ENCODE data around the gene NEK5.

NEK5 gene

DNA sequence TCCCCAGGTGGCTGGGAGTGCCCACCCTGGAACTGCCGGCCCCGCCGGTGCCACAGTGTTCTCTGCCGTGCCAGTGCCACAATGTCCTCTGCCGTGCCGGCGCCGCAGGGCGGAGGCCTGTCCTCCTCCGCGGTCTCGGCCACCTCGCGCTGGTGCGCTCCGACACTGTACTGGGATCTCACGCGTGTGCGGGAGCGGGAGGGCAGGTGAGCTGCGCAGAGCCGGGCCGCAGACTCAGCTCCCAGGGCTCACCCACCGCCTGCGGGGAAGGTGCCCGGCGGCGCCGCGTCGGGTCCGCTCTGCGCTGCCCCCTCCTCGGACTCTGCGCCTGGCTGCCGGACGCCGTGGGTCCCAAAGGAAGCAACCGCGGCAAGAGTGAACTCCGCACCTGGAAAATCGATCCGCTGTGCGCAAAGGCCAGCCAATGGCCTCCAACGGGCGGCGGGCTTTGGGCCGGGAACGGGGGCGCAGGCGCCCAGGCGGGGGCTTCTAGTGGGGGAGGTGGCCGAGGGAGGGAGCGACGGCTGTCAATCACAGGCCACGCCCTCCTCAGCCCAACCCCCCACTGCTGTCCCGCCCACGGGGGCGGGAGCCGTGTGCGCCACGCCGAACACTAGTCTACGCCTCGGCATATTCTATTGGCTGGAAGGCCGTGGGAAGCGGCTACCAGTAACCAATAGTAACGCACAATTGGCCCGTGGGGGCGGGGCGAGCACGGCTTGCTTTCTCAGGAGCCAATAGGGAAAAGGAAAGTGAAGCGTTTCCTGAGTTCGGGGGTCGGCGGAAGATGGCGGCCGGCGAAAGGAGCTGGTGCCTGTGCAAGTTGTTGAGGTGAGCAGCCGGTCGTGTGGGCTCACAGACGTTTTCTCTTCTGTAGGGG is 117.0 kb downstream of the NEK5 start, which contains the start of gene ALG11:
Gene ALG11, plus strand, starts transcription at position 767 of the 880 bp plus-strand sequence. Its CDS starts 21 bp downstream, at position 788.
- peak; percentile 100 for DNase-seq (ENCODE audit: low read depth)

DNA sequence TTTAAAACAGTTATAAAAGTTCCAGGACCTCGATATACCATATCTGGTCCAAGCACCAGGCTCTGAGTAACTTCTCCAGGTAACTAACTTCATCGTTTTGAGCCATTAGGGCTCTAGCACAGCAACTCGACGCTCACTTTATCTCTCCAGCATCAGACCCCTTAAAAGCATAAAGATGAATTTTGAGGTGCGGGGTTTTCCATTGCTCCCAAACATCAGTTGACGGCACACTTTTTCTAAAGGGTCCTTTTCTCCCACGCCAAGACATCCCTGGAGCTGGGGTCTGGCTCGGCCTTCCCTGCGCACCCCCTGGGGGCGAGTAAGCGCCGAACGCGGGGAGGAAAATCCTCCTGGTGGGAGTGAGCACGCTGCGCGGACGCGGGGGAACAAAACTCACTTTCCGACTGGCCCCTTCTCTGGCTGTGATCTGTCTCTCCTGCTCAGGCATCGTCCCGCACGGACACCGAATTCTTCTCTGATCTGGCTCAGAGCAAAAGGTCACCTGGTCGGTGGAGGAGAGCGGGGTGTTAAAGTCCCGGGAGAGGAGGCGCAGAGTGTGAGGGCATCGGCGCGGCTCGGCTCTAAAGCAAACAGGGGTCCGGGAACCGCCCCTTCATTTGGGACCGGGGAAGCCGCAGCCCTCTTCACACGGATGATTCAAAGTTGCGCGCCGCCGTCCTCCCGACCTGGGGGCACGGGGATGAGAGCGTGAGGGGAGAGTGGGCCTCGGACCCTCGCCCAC is 117.8 kb downstream of the NEK5 start, which contains the start of gene ATP7B:
Gene ATP7B, minus strand, starts transcription at position 561 of the 742 bp plus-strand sequence. Its CDS starts 113 bp downstream, at position 448.
- peak; percentile 1 for DNase-seq (ENCODE audit: low read depth)

DNA sequence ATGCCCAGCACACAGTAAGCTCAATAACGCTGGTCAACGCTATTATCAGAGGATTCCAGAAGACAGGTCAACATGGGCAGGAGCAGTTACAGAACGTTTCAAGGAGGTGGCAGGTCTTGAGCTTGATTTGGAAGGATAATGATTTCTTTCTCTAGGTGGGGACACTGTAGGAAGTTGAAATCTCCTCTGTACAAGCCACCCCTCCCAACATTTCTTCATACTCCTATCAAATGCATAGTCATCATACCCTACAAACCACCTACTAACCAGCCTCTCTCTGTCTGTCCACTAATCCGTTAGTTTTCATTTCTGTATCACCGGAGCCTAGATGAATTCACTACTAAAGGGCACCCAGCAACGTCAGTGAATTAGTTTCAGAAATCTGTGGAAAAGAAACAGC is 118.9 kb downstream of the NEK5 start:
- no peak for DNase-seq (ENCODE audit: low read depth)

DNA sequence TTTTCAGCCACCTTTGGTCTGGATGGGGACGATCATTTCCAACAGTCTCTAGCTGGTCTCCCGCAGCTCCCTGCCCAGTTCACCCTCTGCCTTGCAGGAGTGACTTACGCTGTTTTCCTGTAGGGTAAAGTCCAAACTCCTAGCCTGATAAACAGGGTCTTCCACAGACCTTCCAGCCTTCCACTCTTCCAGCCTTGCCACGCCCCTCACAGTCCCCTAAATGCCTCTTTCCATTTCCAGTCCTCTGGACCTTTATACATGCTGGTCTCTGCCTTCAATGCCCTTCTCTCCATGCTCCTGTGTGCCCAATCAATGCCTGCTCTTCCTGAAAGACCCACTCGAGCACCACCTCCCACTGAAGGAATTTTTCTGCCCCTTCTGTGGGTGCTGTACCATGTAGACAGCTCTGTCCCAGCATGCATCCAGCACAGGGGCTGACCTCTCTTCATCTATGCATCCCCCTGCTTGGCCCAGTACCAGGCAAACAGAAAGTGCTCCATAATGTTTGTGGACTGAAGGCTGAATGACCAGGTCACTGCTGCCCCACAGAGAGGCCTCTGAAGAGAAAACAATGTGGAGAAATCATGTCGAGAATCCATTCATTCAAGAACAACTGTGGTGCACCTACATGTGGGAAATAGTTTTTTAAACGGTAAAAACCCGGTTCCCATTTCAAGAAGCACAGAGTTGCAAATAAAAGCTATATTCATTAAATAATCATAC is 122.2 kb downstream of the NEK5 start:
- no peak for DNase-seq (ENCODE audit: low read depth)

DNA sequence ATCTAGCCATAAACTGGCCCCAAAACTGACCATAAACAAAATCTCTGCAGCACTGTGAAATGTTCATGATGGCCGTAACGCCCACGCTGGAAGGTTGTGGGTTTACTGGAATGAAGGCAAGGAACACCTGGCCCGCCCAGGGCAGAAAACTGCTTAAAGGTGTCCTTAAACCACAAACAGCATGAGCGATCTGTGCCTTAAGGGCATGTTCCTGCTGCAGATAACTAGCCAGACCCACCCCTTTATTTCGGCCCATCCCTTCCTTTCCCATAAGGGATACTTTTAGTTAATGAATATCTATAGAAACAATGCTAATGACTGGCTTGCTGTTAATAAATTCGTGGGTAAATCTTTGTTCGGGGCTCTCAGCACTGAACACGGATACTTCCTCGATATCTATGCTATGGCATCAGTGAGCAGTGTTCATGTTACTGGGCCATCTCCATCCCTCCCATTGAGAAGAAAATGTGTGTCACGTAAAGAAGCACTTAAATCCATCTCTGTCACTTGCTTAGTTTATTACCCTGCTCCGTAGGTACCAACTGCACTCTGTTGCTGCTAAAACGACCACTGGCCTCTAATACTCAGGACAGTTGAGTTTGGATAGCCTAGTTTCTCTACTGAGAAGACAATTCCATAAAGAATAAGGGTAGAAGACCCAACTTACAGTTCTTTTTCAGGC is 122.9 kb downstream of the NEK5 start:
- no peak for DNase-seq (ENCODE audit: low read depth)

- DNase-seq (ENCODE audit: low read depth): no peak
Measured at GRCh38 chr13:52004511-52005170, 124.2 kb downstream of the NEK5 start.

DNA sequence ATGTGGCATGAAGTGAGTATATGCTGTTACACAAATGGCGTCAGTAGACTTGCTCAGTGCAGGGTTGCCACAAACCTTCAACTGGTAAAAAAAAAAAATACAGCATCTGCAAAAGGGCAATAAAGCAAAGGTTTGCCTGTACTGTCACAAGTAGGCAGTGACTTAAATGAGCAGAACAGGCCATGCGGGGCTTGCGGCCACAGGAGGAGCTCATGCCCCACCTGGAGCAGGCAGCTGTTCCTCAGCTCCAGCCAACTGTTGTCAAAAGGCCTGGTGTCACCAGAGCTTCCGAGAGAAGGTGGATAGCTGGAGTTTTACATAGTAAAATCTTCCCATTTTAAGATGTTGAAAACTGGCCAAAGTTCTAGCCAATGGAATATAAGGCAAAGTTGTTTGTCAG is 125.3 kb downstream of the NEK5 start:
- no peak for DNase-seq (ENCODE audit: low read depth)

GRCh38 chr13:52002361-52002760 is 126.5 kb downstream of the NEK5 start:
- no peak for DNase-seq (ENCODE audit: low read depth)

- DNase-seq (ENCODE audit: low read depth): no peak
Measured at GRCh38 chr13:52001120-52001731, 127.6 kb downstream of the NEK5 start.

DNA sequence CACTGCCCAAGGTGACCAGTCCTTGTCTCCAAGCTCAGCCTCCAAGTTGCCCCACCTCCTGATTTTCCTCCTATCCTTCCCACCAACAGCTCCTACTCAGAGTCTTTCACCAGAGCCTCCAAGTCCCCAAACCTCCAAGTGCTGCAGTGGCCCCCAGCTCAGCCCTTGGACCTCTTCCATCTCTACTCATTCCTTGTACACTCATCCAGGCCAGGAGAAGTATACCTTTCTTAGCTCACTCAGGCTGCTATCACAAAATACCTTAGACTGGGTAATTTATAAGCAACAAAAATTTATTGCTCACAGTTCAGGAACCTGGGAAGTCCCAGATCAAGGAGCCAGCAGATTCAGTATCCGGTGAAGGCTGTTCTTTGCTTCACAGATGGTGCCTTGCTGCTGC is 129.0 kb downstream of the NEK5 start:
- no peak for DNase-seq (ENCODE audit: low read depth)

- no peak for DNase-seq (ENCODE audit: low read depth)
Measured at GRCh38 chr13:51999510-51999911, 129.4 kb downstream of the NEK5 start.

DNA sequence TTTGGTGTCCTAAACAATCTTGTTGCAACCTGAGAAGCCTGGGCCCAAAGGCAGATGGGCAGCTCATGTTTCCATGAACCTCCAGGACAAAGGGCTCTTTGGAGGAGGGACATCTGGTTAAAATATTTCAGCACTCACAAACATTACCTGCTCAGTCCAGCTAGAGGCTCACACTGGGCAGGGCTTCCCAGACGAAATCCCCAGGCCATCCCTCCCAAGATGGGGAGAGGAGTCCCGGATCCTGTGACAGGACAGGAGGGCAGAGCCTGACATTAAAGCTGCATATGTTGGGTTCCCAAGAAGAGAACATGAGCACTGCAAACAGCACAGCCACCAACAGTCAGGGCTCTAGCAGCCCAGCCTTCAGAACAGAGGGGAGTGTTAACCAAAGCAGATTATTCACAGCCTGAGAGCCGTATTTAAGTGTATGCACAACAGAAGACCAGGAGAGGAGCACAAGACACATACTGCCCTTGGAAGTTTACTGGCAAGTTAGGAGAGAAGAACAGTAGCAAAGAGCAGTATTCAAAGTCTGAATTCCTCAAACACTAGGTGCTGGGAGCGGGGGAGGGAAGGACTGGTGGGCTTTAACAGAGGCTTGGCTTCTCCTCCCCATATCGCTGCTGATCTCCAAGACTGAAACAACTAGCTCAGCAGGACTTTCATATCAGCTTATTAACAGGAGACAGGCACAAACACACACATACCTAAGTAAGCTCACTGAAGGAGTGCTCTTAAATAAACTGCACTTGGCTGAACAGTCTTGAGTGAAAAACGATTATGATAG is 130.0 kb downstream of the NEK5 start:
- no peak for DNase-seq (ENCODE audit: low read depth)

DNA sequence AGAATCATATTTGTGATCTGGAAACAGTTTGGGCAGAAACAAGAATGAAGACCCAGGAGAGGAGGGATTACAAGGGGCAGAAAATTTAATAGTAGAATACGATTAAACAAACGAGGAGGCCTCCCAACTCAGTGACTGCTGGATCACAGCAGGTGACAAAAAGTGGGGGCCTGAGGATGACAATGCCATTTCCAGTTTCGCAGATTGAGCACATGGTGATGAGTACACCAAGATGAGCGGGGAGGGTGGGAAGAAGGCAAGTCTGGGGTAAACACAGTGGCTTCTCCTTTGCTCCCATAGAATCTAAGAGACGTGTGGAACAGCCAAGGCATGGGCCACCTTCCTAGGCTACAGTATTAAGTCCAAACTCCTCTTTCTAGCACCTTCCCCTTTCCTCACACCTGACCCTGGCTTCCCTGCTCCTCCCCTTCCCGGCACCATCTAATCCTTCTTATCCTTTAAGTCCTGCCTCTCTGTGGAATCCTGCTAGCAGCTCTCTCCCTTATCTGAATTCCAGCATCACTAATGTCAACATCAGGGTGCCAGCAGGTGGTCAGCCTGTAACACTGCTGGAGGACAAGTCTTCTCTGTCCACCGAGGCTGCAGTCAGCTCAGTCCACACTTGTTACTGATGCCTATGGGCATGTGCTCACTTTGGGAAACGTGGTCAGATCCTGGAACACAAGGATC is 131.1 kb downstream of the NEK5 start:
- no peak for DNase-seq (ENCODE audit: low read depth)

DNA sequence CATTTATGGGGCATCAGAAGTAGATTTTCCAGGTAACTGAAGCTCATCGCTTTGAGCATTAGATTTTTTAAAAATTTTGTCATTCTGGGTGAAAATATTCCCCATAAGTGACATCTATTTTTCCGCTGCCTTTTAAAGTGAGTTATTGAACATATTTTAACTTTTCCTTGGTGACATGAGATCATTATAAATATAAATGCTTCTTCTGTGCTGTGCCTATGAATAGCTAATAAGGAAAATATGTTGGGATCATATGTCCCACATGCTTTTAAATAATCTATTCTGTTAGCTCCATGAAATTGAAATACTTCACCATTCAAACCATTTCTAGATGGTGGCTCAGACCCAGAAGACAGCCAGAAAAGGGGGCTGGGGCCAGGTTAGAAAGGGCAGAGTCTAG is 131.7 kb downstream of the NEK5 start:
- DNase-seq (ENCODE audit: low read depth): no peak

GRCh38 chr13:51996641-51997040 is 132.2 kb downstream of the NEK5 start:
- no peak for DNase-seq (ENCODE audit: low read depth)

GRCh38 chr13:51995677-51996551 is 133.0 kb downstream of the NEK5 start:
- DNase-seq (ENCODE audit: low read depth): no peak

- no peak for DNase-seq (ENCODE audit: low read depth)
Measured at GRCh38 chr13:51993713-51994112, 135.2 kb downstream of the NEK5 start.

- DNase-seq (ENCODE audit: low read depth): no peak
Measured at GRCh38 chr13:51988988-51989618, 139.8 kb downstream of the NEK5 start.
